HG02642 (cell line): Measurements from ENCODE around the gene KCNJ11.
"Not testable (repeated sequence)": the region's sequence is repeated elsewhere in the genome, so short reads cannot be mapped to it uniquely, and the experiment has no call there.

ENCODE experiments used
- ATAC-seq: cut with Tn5 transposase; IDR thresholded peaks from one replicate; pipeline ENCODE4 v1.9.1; 2021; ENCODE audit warnings: mild to moderate bottlenecking; ENCODE audit not compliant: unreplicated experiment, poor library complexity

The KCNJ11 gene

GRCh38 chr11:17388609-17389210 is at the start of gene KCNJ11:
Gene KCNJ11 (minus strand): TSS chr11:17388659. CDS start chr11:17388091, 568 bp downstream.
- ATAC-seq: peak; percentile 55

- ATAC-seq: no peak
Measured at GRCh38 chr11:17437366-17437765, 48.9 kb upstream of the KCNJ11 start.

- no peak for ATAC-seq
Measured at GRCh38 chr11:17434108-17434507, 45.6 kb upstream of the KCNJ11 start.

- ATAC-seq: no peak
Measured at GRCh38 chr11:17432002-17432401, 43.5 kb upstream of the KCNJ11 start.

GRCh38 chr11:17431139-17431538 is 42.7 kb upstream of the KCNJ11 start:
- ATAC-seq: no peak

GRCh38 chr11:17430616-17431015 is 42.2 kb upstream of the KCNJ11 start:
- no peak for ATAC-seq

GRCh38 chr11:17428925-17429324 is 40.5 kb upstream of the KCNJ11 start:
- ATAC-seq: no peak

GRCh38 chr11:17428261-17428660 is 39.8 kb upstream of the KCNJ11 start:
- ATAC-seq: no peak

GRCh38 chr11:17426233-17426632 is 37.8 kb upstream of the KCNJ11 start:
- not testable (repeated sequence) for ATAC-seq

GRCh38 chr11:17423533-17424310 is 35.3 kb upstream of the KCNJ11 start:
- no peak for ATAC-seq

GRCh38 chr11:17421781-17422180 is 33.3 kb upstream of the KCNJ11 start:
- ATAC-seq: no peak

- ATAC-seq: no peak
Measured at GRCh38 chr11:17418444-17419081, 30.1 kb upstream of the KCNJ11 start.

GRCh38 chr11:17416492-17416891 is 28.0 kb upstream of the KCNJ11 start:
- no peak for ATAC-seq

- ATAC-seq: no peak
Measured at GRCh38 chr11:17415523-17416104, 27.2 kb upstream of the KCNJ11 start.

- ATAC-seq: no peak
Measured at GRCh38 chr11:17414992-17415391, 26.5 kb upstream of the KCNJ11 start.

- ATAC-seq: no peak
Measured at GRCh38 chr11:17414317-17414737, 25.9 kb upstream of the KCNJ11 start.

GRCh38 chr11:17413414-17414316 is 25.2 kb upstream of the KCNJ11 start:
- ATAC-seq: no peak

- ATAC-seq: no peak
Measured at GRCh38 chr11:17412488-17413180, 24.2 kb upstream of the KCNJ11 start.

- ATAC-seq: no peak
Measured at GRCh38 chr11:17411418-17411817, 23.0 kb upstream of the KCNJ11 start.
